GM12891 (cell line): Measurements from ENCODE around the gene RBFOX1.

Experiments
- DNase-seq: peaks from one replicate; pipeline ENCODE4 v3.0.0; 2011; ENCODE audit warnings: low spot score; ENCODE audit not compliant: insufficient read length
- FAIRE-seq: peaks from 2 replicates; lab custom pipeline; 2011; peaks lifted over from hg19 to GRCh38; lab: Jason Lieb, UNC
- PAX5 ChIP-seq: IDR thresholded peaks from 2 replicates; pipeline ENCODE4 v1.6.1; 2011; ENCODE audit warnings: low read length, moderate library complexity, mild to moderate bottlenecking; ENCODE audit not compliant: insufficient read depth, severe bottlenecking
- POLR2A ChIP-seq: IDR thresholded peaks from 2 replicates; pipeline ENCODE4 v1.6.1; 2011; ENCODE audit warnings: low read depth, low read length, control low read depth
- POLR2AphosphoS5 ChIP-seq: IDR thresholded peaks from 2 replicates; pipeline ENCODE4 v1.6.1; 2011; ENCODE audit warnings: low read depth, low read length, control low read depth
- POU2F2 ChIP-seq: IDR thresholded peaks from 2 replicates; pipeline ENCODE4 v1.6.1; 2011; ENCODE audit warnings: low read depth, mild to moderate bottlenecking, control low read depth, low read length, moderate library complexity
- SPI1 ChIP-seq: IDR thresholded peaks from 2 replicates; pipeline ENCODE4 v1.6.1; 2011; ENCODE audit warnings: low read depth, low read length, control low read depth
- TAF1 ChIP-seq: IDR thresholded peaks from 2 replicates; pipeline ENCODE4 v1.6.1; 2011; ENCODE audit warnings: low read depth, low read length, control low read depth

RBFOX1 gene

DNA sequence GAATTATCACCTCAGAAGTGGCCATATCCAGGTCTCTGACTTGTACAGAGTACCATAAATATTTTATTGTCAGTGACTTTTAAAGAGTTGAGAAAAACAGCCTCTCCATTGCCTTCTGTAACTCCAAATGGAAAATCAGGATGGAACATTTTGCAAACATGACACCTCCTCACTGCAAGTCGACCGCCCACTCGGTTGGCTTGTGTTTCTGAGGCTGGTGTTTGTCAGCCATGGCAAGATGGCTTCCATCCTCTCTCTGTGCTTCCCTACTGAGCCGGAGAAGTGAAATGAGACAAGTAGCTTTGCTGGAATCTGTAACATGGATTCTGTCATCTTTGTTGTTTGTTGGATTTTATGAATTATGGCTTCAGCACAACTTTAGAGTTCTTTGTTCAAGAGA is 172.8 kb downstream of the RBFOX1 start:
- FAIRE-seq (no peak), DNase-seq (no peak)
- TF ChIP-seq TAF1 (no peak), POLR2AphosphoS5 (no peak), POLR2A (no peak), SPI1 (no peak), POU2F2 (no peak), PAX5 (no peak)

DNA sequence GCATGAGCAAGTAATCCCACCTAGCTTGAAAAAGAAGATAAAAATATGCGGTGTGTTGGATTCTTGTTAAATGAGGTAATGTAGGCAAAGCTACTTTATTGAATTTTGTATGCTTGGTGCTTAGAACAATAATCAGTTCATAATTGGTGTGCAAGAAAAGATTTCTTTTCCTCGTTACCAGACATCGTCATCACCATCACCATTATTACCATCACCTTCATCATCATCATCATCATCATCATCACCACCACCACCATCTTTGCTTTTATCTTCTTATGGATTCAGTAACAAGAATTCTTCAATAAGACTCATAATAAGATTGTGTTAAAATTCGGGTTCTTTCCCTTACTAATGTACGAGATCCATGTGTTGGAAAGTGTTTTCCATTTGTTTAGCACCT is 173.7 kb downstream of the RBFOX1 start:
- DNase-seq (no peak), FAIRE-seq (no peak)
- TF ChIP-seq POLR2A = no peak
- no peak for TF ChIP-seq SPI1
- no peak for TF ChIP-seq POU2F2
- no peak for TF ChIP-seq TAF1
- no peak for TF ChIP-seq POLR2AphosphoS5
- no peak for TF ChIP-seq PAX5

DNA sequence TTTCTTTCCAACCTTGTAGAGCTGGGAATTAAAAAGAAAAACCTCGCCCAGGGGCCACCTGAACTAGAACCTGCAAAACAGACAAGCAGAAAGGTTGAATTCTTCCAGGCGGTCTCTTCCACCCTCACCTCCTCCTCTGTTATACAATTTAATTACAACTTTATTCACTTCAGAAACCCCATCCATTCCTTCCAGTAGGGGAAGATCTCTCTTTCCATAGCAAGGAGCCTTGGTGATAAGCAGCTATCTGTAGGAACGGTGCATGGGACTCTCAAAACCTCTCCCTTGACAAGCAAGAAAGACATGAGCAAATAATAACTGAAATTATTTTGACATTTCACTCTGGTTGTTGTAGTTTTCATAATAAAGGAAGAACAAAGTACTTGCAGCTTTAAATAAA is 176.0 kb downstream of the RBFOX1 start:
- DNase-seq (no peak), FAIRE-seq (no peak)
- no peak for TF ChIP-seq POLR2A
- TF ChIP-seq SPI1 = no peak
- TF ChIP-seq POU2F2 = no peak
- no peak for TF ChIP-seq PAX5
- no peak for TF ChIP-seq POLR2AphosphoS5
- no peak for TF ChIP-seq TAF1

DNA sequence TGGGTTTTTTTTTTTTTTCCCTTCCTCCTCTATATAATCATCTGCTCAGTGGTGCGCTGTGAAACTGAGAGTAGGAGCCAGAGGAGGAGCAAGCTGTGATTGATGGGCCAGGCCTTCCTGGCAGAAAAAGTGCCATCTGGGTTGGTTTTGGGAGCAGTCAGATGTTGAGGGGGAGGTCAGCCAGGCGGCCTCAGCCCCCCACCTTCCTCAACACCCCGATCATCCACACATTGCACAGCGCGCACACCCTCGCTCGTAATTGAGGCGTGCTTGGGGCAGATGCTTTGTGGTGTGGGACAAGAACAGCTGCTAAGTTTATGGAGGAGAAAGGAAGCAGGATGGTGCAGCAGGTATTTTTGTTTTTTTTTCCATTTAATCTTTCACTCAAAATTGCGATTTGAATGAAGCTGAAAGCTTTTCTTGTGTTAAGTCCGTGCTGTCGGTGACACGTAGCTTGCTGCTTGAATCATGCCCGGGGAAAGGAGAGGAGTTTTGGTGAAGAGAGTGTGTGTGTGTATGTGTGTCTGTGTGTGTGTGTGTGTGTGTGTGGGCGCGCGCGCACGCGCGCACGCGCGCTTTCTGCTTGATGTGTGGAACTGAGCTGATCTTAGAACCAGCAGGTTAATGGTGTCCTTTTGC is 177.4 kb downstream of the RBFOX1 start:
- no peak for DNase-seq
- TF ChIP-seq PAX5 = no peak
- FAIRE-seq = no peak

DNA sequence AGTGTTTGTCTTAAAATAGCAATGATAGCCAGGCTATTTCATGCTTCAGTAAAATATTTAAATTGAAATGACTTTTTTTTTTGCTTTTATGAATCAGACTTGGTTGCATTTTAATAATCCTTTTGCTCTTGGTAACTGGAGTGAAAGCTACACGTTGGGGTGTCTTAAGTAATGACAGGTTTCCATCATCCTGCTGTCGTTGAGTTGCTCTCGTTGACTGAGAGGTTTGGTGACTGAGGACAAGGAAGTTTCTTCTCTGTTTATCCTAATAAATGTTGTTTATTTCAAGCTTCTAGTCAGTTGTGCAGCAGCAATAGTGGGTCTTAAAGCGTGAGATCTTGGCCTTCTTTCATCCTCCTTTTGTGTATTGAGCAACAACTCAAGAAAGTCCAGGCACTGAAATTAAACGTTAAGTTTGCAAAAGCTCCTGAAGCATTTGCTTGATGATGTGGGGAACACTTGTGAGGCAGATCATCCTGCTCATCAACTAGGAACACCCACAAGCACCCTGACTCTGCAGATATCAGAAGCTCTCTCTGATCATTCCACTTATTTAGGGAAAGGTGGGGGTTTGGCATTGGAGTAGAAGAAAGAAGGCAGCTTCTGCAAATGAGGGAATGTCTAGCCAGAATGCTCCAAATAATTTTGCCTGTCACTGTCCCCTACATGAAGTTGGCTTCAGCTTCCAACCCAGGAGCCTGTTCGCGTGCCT is 179.1 kb downstream of the RBFOX1 start:
- FAIRE-seq (no peak), DNase-seq (no peak)
- TF ChIP-seq POLR2AphosphoS5 = no peak
- TF ChIP-seq SPI1 = no peak
- TF ChIP-seq TAF1 = no peak
- TF ChIP-seq POLR2A = no peak
- no peak for TF ChIP-seq PAX5
- TF ChIP-seq POU2F2 = no peak

DNA sequence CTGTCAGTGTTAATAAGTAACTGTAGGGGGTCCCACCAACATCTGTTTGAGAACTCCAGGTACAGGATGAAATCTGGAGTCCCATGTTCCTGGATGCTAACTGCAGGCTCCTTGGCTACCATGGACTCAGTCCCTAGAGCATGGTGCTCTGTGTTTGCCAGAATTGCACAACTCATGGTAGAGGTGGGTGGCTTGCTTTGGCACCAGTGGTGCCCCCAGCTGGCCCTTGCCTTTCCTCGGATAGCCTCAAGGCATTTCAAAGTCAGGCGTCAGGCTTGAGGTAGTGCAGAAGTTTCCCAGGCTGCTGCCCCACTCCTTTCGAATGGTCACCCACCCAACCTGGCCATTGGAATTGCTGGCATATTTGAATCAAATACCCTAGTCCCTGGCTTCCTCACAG is 179.9 kb downstream of the RBFOX1 start:
- FAIRE-seq = no peak
- TF ChIP-seq TAF1 (no peak), POLR2A (no peak)
- DNase-seq = no peak

DNA sequence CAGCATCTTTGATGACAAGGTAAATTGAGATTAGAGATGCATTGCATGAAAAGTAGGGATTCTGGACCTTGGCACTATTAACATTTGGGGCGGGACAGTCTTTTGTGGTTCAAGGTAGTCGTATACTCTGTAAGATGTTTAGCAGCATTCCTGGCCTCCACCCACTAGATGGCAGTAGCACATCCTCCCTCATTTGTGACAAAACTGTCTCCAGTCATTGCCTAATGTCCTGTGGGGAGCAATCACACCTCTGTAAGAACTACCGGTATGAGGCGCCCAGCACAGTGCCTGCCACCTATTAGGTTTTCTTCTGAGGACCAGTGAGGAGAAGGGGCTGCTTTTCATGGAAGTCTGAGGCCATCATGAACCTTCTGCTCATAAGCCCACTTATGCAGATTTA is 180.8 kb downstream of the RBFOX1 start:
- TF ChIP-seq PAX5 (no peak), POLR2AphosphoS5 (no peak), TAF1 (no peak), POU2F2 (no peak), SPI1 (no peak), POLR2A (no peak)
- no peak for FAIRE-seq
- DNase-seq = peak; percentile 8

DNA sequence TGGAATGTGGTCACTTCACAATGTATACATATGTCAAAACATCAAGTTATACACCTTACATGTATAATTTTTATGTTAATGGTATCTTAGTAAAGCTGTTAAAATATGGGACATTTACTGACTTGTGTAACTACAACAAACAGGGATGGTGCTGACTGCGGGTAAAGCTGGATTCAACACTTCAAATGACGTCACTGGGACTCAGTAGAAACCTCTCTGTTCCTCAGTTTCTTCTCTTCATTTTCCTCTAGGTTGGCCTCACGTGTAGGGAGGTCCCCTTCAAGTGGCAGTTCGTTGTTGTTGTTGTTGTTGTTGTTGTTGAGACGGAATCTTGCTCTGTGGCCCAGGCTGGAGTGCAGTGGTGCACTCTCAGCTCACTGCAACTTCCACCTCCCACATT is 182.9 kb downstream of the RBFOX1 start:
- TF ChIP-seq TAF1 (no peak), POLR2AphosphoS5 (no peak), POLR2A (no peak), SPI1 (no peak), POU2F2 (no peak), PAX5 (no peak)
- FAIRE-seq = no peak
- no peak for DNase-seq

DNA sequence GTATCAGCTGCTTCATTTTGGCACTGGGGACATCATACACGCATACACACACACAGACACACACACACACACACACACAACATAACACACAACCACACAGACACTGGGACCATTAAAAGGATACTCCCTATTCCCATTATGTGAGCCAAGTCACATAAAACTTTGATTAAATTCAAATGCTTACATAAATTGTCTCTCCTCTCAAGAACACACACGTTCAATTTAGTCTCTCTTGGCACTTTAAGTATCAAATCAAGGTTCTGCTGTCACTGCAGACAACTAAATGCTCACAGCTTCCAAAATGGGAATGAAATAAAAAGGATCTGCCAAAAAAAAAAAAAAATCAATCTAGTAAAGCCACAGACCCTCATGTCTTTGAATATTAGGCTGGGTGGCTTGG is 184.9 kb downstream of the RBFOX1 start:
- TF ChIP-seq POLR2A (no peak), POLR2AphosphoS5 (no peak), SPI1 (no peak), POU2F2 (no peak)
- no peak for FAIRE-seq
- DNase-seq = no peak

DNA sequence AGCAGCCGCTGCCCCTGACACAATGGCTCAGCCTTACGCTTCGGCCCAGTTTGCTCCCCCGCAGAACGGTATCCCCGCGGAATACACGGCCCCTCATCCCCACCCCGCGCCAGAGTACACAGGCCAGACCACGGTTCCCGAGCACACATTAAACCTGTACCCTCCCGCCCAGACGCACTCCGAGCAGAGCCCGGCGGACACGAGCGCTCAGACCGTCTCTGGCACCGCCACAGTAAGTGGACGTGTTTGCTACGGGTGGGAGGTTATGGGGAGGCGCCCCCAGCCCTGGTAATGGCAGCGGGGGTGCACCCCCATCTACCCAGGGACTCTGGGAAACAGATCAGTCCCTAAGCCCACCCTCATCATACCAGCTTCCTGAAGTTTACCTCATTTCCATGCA is 185.5 kb downstream of the RBFOX1 start:
- TF ChIP-seq TAF1 (no peak), POU2F2 (no peak), PAX5 (no peak), POLR2AphosphoS5 (no peak), SPI1 (no peak)
- no peak for DNase-seq
- no peak for FAIRE-seq

DNA sequence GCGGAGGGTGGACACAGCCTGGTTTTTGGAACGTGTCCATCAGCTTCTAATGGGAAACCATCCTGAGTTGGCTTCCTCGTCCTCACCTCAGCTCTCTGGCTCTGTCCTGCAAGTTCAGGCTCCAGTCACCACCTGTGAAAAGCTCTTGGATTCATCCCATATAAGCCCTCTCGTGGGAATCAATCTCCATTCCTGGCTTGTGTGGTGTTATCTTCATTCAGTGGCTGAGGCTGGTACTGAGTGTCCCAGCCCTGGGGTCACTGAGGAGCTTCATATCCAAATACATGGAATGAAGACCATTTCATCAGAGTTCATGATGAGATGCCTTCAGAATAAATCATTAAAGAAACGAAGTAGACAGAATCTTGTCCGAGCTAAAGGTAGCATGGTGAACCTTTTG is 189.2 kb downstream of the RBFOX1 start:
- TF ChIP-seq POU2F2 = no peak
- TF ChIP-seq POLR2AphosphoS5 = no peak
- TF ChIP-seq PAX5 = no peak
- TF ChIP-seq SPI1 = no peak
- TF ChIP-seq TAF1 = no peak
- no peak for TF ChIP-seq POLR2A
- DNase-seq (no peak), FAIRE-seq (no peak)
